GM19467 (cell line): ENCODE data around the gene SIRPB2.

Experiments
- ATAC-seq: cut with Tn5 transposase; IDR thresholded peaks from one replicate; pipeline ENCODE4 v1.9.1; 2021; ENCODE audit warnings: mild to moderate bottlenecking, moderate library complexity; ENCODE audit not compliant: unreplicated experiment

SIRPB2 gene

GRCh38 chr20:1491281-1491840, at the start of gene SIRPB2:
Gene SIRPB2 (minus strand): TSS chr20:1491420. CDS start chr20:1491359, 61 bp downstream.
- no peak for ATAC-seq

DNA sequence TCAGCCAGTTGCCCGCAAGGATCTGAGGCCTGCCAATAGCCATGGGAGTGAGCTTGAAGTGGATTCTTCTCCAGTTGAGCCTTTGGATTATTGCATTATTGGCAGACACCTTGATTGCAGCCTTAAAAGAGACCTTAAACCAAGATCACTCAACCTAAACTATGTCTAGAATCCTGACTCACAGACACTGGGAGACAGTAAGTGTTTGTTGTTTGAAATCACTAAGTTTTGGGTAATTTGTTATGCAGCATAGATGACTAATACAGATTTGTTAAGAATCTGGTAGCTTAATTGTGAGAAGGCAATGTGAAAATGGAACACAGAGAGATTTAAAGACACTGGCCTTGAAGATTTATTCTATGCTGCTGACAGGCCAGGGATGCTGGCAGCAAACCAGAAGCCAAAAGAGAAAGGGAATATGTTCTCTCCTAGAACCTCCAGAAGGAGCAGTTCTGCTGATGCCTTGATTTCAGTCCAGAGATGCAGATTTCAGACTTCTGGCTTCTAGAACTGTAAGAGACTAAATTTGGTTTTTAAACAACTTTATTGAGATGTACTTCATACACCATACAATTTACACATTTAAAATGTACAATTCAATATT, 48.7 kb upstream of the SIRPB2 start:
- ATAC-seq = no peak

DNA sequence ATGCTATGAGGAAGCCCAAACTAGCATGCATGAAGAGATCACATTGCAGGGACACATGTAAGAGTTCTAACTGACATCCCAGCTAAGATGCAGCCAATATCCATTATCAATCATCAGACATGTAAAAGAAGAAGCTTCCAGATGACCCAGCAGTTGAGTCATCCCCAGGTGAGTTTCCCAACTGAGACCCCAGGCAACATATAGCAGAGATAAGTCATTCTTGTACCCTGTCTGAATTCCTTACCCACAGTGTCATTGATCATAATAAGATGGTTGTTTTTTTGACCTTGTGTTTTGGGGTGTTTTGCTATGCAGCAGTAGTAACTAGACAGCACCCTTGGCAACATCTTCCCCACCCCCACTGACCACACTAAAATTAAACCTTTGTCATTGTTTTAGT, 47.4 kb upstream of the SIRPB2 start:
- ATAC-seq = no peak

GRCh38 chr20:1537731-1538058, 46.5 kb upstream of the SIRPB2 start:
- ATAC-seq = no peak

DNA sequence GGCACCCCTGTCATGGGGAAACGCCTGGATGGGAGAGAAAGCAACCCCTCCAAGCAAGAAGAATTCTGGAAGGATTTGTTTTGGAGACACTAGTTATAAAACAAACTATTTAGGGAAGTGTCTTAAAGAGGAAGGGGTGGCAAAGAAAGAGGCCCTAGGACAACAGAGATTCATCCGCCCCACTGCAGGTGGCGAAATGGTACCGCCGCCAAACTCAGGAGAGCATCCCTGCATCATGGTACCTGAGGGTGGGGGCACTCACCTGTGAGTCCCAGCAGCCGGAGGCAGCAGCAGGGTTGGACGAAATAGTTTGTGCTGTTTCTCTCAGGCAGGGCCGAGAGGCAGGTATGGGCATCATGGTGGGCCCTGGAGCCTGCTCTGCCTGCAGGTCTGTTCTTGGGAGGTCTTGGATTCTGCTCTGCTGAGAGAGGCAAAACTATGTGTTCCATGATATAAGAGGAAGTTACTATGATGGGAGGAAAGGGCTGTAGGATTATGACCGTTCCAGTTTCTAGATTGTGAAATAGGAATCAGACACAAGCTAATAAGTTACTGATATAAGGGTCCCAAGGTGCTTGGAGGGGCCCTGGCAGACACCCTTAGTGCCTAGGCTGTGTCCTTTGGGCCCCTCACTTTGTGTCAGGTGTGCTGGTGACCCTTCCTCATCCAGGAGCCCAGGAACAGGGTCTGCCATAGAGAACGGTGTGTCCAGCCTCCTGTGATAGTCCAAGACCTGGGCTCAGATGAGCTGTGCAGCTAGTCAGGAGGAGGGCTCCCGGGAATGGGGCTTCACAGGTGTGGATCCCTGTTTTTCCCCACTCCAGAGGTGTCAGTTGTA, 45.9 kb upstream of the SIRPB2 start:
- ATAC-seq = no peak

DNA sequence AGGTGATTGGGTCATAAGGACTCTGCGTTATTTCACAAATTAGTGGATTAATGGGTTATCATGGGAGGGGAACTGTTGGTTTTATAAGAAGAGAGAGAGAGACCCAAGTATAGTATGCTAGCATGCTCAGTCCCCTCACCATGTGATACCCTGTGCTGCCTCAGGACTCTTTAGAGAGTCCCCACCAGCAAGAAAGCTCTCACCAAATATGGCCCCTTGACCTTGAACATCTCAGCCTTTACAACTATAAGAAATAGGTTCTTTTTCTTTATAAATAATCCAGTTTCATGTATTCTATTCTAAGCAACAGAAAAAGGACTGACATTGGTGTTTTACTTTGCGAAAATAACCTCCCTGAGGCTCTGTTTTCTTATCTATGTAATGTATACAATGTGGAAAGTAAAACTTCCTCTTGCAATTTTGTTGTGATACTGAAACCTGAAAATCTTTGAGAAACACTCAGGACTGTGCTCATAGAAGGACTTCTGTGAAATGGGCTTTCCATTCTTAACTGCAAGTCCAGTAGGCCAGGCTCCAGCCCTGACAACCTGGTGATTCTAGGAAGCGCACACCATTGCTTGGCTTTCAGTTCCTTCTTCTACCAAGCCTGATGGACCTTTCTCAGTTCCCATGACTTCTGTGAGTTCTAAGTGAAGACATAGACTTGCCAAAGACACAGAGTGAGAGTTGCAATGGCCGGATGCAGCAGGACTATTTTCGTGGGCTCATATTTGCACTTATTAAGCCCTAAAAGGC, 44.4 kb upstream of the SIRPB2 start:
- ATAC-seq = peak; percentile 93

- ATAC-seq = no peak
These were observed 43.3 kb upstream of the SIRPB2 start for GRCh38 chr20:1534526-1534925.

- no peak for ATAC-seq
These were observed 41.8 kb upstream of the SIRPB2 start for GRCh38 chr20:1533059-1533458.

DNA sequence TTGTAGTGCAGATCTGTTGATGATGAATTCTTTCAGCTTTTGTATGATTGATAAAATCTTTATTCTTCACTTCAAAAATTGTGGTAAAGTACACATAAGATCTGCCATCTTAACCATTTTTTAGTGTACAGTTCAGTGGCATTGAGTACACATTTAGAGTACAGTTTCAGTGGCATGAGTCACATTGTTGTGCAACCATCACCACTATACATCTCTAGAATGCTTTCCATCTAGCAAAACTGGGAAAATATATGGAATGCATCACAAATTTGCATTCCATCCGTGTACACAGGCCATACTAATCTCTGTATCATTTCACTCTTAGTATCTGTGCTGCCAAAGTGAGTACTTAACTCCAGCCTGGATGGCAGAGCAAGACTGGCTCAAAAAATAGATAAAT, 37.6 kb upstream of the SIRPB2 start:
- ATAC-seq = no peak

DNA sequence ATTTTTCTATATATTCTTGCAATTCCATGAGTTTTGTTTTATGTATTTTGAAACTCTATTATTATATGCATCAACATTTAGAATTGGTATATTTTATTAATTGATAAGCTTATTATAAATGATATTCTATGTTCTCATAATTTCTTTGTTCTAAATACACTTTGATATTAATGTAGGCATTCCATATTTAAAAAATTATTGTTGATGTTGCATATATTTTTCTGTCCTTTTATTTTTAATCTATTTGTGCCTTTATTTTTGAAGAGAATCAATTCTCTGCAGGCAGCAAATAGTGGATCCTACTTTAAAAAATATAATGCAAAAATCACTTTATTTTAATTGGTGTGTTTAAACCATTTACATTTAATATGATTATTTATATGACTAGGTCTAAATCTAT, 36.7 kb upstream of the SIRPB2 start:
- ATAC-seq = no peak

DNA sequence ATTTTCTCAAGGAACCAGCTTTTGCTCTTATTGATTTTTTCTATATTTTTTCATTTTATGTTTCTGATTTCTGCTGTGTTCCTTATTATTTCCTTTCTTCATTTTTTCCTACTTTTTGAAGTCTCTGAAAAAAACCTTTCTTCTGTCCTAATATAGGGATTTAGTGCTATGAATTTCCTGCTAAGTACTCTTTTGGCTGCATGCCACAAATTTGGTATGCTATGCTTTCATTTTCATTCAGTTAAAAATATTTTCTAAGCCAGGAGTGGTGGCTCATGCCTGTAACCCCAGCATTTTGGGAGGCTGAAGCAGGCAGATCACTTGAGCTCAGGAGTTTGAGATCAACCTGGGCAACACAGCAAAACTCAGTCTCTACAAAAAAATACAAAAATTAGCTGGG, 35.7 kb upstream of the SIRPB2 start:
- no peak for ATAC-seq

DNA sequence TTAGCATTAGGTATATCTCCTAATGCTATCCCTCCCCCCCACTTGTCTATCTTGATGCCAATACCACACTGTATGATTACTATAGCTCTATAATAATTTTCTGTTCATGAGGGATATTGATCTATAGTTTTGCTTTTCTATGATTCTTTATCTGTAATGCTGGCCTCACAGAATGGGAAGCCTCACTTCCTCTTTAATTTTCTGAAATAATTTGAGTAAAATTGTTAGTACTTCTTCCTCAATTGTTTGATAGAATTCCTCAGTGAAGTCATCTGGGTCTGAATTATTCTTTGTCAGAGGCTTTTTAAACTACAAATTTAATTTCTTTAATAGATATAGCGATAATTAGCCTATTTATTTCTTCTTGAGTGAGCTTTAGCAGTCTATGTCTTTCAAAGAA, 35.1 kb upstream of the SIRPB2 start:
- ATAC-seq = no peak

DNA sequence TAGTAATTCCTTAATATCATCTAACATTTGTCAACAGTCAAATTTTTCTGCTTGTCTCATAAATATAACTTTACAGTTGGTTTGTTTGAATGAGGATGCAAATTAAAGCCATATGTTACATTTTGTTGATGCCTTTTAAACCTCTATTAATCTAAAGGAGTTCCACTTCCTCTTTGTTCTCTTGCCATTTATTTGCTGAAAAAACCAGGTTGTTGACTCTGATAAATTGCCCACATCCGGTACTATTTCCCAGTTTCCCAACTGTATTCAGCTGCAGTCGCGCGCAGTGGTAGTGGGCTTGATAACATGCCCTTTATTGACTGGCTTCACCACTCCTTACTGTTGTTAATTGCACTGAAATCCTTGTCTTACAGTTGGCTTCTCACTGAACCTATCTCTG, 32.8 kb upstream of the SIRPB2 start:
- no peak for ATAC-seq

- no peak for ATAC-seq
These were observed 25.8 kb upstream of the SIRPB2 start for GRCh38 chr20:1517010-1517409.

DNA sequence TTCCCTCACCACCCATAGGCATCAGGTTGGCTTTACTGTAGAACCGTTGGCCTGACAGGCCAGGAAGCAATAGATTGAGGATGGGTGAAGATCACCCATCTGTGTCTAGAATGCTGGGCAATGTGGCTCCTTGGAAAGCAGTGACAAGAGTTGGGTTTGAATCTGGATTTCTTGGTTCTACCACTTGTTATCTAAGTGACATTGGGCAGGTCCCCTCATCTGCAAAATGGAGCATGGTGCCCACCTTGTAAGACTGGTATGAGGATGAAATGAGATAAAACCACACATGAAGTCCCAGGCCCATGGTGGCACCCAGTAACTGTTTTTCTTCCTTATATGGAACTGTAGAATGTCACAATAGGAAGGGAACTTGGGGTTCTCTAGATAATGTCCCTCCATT, 22.6 kb upstream of the SIRPB2 start:
- ATAC-seq = no peak

- ATAC-seq = no peak
These were observed 18.0 kb upstream of the SIRPB2 start for GRCh38 chr20:1509237-1509636.

DNA sequence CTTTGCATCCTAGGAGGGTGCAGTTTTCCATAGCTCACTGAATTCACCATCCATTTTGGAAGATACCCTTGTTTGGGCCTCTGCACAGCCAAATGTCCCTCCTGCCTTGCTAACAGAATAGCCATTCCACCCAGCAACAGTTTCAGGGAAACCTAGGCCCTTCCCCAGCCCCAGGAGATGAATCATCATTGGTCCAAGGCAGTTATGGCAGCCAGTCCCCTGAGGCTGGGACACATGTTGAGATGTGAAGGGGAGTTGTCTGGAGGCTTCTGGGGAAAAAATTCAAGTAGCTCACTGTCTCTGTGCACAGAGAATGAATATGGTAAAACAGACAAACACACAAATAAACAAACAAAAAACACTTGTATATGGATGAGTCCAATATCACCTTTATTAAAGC, 17.4 kb upstream of the SIRPB2 start:
- no peak for ATAC-seq

- ATAC-seq = no peak
These were observed 16.1 kb upstream of the SIRPB2 start for GRCh38 chr20:1507276-1507675.

- no peak for ATAC-seq
These were observed 14.7 kb upstream of the SIRPB2 start for GRCh38 chr20:1505871-1506270.

- no peak for ATAC-seq
These were observed 14.1 kb upstream of the SIRPB2 start for GRCh38 chr20:1505361-1505760.

DNA sequence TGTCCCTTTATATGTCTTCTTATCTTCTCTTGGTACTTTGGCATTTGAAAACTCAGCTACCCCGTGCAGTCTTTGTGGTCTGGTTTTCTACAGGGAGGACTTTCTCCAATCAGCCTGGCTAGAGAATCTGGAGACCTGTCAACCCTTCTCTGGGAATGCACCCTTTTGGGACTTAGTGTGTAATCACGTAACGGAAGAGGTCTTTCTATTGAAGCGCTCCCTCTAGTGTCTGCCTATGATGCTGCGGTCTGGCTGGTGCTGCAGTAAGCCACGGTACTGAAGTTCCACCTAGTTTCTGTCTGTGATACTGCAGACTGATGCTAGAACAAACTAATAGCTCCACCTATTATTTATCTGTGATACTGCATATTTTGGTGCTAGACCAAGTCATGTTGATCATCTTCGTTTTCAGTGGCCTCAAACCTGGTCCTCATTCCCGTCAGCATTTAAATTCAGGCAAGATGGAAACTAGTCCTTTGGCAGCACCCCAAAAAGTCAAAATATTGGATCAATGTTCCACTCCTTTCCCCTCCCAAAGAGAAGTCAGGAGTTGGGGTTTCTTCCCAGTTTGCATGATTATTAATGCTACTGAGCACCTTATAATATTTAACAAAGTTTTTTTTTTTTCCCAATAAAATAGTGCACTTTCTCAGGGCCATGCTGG, 12.5 kb upstream of the SIRPB2 start:
- ATAC-seq = peak; percentile 96
